PC-3 (cell line): ENCODE measurements around the gene PARP1. TPM values are rescaled to one million over a fixed set of nuclear protein-coding genes. Genes with fewer than 3 reads are reported as not detected.

ENCODE experiments used
- ATAC-seq: fragments of 200-7000 bp; cut with Tn5 transposase; 2 replicates; pipeline ENCODE4 v1.9.1; 2020; ENCODE audit warnings: mild to moderate bottlenecking, moderate library complexity
- BruUV-seq: library from RNA; stranded (reverse); fragments of 400-500 nt; replicated peaks from 2 replicates; lab custom pipeline; 2021; lab: Mats Ljungman, UMichigan
- CTCF ChIA-PET: fragments of 300-600 bp; sonication (Branson Sonifier 250); formaldehyde crosslinking; loops from one replicate; lab custom pipeline; 2022; ENCODE audit warnings: antibody characterized with exemption; lab: Charles Lee
- POLR2A ChIA-PET: fragments of 300-600 bp; sonication (Branson Sonifier 250); formaldehyde crosslinking; loops from one replicate; lab custom pipeline; 2022; ENCODE audit warnings: antibody characterized with exemption; ENCODE audit not compliant: unreplicated experiment; lab: Charles Lee
- DNase-seq: peaks from one replicate; pipeline ENCODE4 v3.0.0-alpha.2; 2015
- H2AFZ ChIP-seq: fragments of 300-600 bp; sonication (generic); 2 replicates; pipeline ENCODE4 v1.6.0; 2016; ENCODE audit warnings: antibody characterized with exemption, low read length
- H3F3A ChIP-seq: fragments of 300-600 bp; sonication (generic); one replicate; pipeline ENCODE4 v1.6.0; 2017; ENCODE audit warnings: antibody characterized with exemption, low read length, control low read depth, mild to moderate bottlenecking; ENCODE audit not compliant: unreplicated experiment
- H3K27ac ChIP-seq: fragments of 300-600 bp; sonication (generic); 2 replicates; pipeline ENCODE4 v1.5.1; 2016; ENCODE audit warnings: mild to moderate bottlenecking, low read length
- H3K27me3 ChIP-seq: fragments of 300-600 bp; sonication (generic); 2 replicates; pipeline ENCODE4 v1.6.1; 2016; ENCODE audit warnings: low read length, mixed read lengths
- H3K36me3 ChIP-seq: fragments of 300-600 bp; sonication (generic); 2 replicates; pipeline ENCODE4 v1.6.1; 2016; ENCODE audit warnings: low read depth, mixed run types, low read length, mixed read lengths
- H3K4me1 ChIP-seq: fragments of 300-600 bp; sonication (generic); 2 replicates; pipeline ENCODE4 v1.5.1; 2016; ENCODE audit warnings: low read length; ENCODE audit not compliant: insufficient read depth
- H3K4me2 ChIP-seq: fragments of 300-600 bp; sonication (generic); 2 replicates; pipeline ENCODE4 v1.6.0; 2016; ENCODE audit warnings: low read length
- H3K4me3 ChIP-seq: fragments of 300-600 bp; sonication (generic); 2 replicates; pipeline ENCODE4 v1.5.1; 2016; ENCODE audit warnings: mild to moderate bottlenecking, low read length, mixed read lengths
- H3K79me2 ChIP-seq: fragments of 300-600 bp; sonication (generic); 2 replicates; pipeline ENCODE4 v1.6.1; 2017; ENCODE audit warnings: low read length, mixed read lengths
- H3K9ac ChIP-seq: fragments of 300-600 bp; sonication (generic); 2 replicates; pipeline ENCODE4 v1.6.0; 2016; ENCODE audit warnings: mild to moderate bottlenecking, low read length
- H3K9me2 ChIP-seq: fragments of 300-600 bp; sonication (generic); replicated peaks from 2 replicates; pipeline ENCODE4 v1.6.1; 2016; ENCODE audit warnings: mixed run types, low read length, mixed read lengths
- H3K9me3 ChIP-seq: fragments of 300-600 bp; sonication (generic); 2 replicates; pipeline ENCODE4 v1.6.1; 2016; ENCODE audit warnings: low read length, mixed read lengths
- H4K20me1 ChIP-seq: fragments of 300-600 bp; sonication (generic); 2 replicates; pipeline ENCODE4 v1.6.1; 2016; ENCODE audit warnings: low read length, mixed read lengths
- CTCF ChIP-seq: fragments of 300-600 bp; sonication (generic); conservative IDR thresholded peaks from 2 replicates; pipeline ENCODE4 v1.5.1; 2017; ENCODE audit warnings: antibody characterized with exemption, low read depth, mild to moderate bottlenecking, low read length
- EZH2 ChIP-seq: fragments of 300-600 bp; sonication (generic); IDR thresholded peaks from one replicate; pipeline ENCODE4 v1.6.1; 2017; ENCODE audit warnings: antibody characterized with exemption, mild to moderate bottlenecking, low read length; ENCODE audit not compliant: unreplicated experiment
- EZH2phosphoT487 ChIP-seq: fragments of 300-600 bp; sonication (generic); IDR thresholded peaks from 2 replicates; pipeline ENCODE4 v1.6.1; 2018; ENCODE audit warnings: mild to moderate bottlenecking, antibody characterized with exemption, low read length, borderline replicate concordance
- intact Hi-C: fragments of 100-400 bp; cut with micrococcal nuclease; formaldehyde crosslinking; loops from 2 replicates; pipeline ENCODE4 v1.9.0; 2023
- total RNA-seq: library from RNA; depleted of rRNA; stranded (reverse); fragments of >200 nt; gene quantifications from 2 replicates; pipeline ENCODE4 v1.2.3, GENCODE V29; 2014

Gene PARP1
- total RNA-seq, 1 experiment from 2014 or later = 538 TPM

GRCh38 chr1:226420328-226420727 lies 12.4 kb upstream of the PARP1 start:
- intact Hi-C loops = loop anchor here (5.0 kb wide), 1 partner anchor 147 kb away; no protein-coding TSS in a partner anchor
- DNase-seq (no peak), ATAC-seq (no peak)
- H2AFZ ChIP-seq = no peak overlapping the region
- H3K36me3 ChIP-seq = no peaks in the 10 kb centered on the region
- TF ChIP-seq CTCF = no peak
- TF ChIP-seq EZH2phosphoT487 = no peak
- TF ChIP-seq EZH2 = no peak
- POLR2A ChIA-PET = no interaction called here
- CTCF ChIA-PET = no interaction called here
- H3K9me2 ChIP-seq = no peaks in the 10 kb centered on the region
- H3F3A ChIP-seq = no peaks in the 10 kb centered on the region
- H3K27ac ChIP-seq = no peak overlapping the region
- BruUV-seq = no TSS peak
- H3K4me1 ChIP-seq = no peaks in the 10 kb centered on the region
- H3K79me2 ChIP-seq = no peaks in the 10 kb centered on the region
- no peaks in the 10 kb centered on the region for H3K9me3 ChIP-seq
- H3K4me2 ChIP-seq = no peak overlapping the region
- peaks cover 14% of the 10 kb centered on the region; the same call in 1 of the 2 replicates for H3K27me3 ChIP-seq
- H4K20me1 ChIP-seq = no peaks in the 10 kb centered on the region
- no peak overlapping the region for H3K4me3 ChIP-seq
- no peak overlapping the region for H3K9ac ChIP-seq

GRCh38 chr1:226419284-226420029 lies 11.6 kb upstream of the PARP1 start:
- intact Hi-C loops = loop anchor here (5.0 kb wide), 1 partner anchor 148 kb away; no protein-coding TSS in a partner anchor
- CTCF ChIA-PET = no interaction called here

More at GRCh38 chr1:226419284-226420029, 11.6 kb upstream of the PARP1 start:
- H3K4me1 ChIP-seq = no peaks in the 10 kb centered on the region
- H3K4me3 ChIP-seq = no peak overlapping the region
- no peaks in the 10 kb centered on the region for H3K79me2 ChIP-seq
- POLR2A ChIA-PET = no interaction called here
- DNase-seq (no peak), ATAC-seq (no peak)
- H3K9me2 ChIP-seq = no peaks in the 10 kb centered on the region
- TF ChIP-seq EZH2phosphoT487 (no peak), EZH2 (no peak), CTCF (no peak)
- no peak overlapping the region for H3K27ac ChIP-seq
- H3K9ac ChIP-seq = no peak overlapping the region
- H3K36me3 ChIP-seq = no peaks in the 10 kb centered on the region
- H3K9me3 ChIP-seq = no peaks in the 10 kb centered on the region
- no TSS peak for BruUV-seq
- H3F3A ChIP-seq = no peaks in the 10 kb centered on the region
- H3K4me2 ChIP-seq = no peak overlapping the region
- H3K27me3 ChIP-seq = peaks cover 14% of the 10 kb centered on the region; the same call in 1 of the 2 replicates
- no peaks in the 10 kb centered on the region for H4K20me1 ChIP-seq
- H2AFZ ChIP-seq = no peak overlapping the region
